ENCODE measurements around the gene MAPT. TPM values are rescaled to one million over a fixed set of nuclear protein-coding genes. Genes with fewer than 3 reads are reported as not detected.

MAPT gene
- total RNA-seq, 1 donor from 2014 or later, result 23.5 TPM

- no peak for DNase-seq (ENCODE audit: low spot score)
Observed at GRCh38 chr17:45969726-45970125, 75.4 kb downstream of the MAPT start.

GRCh38 chr17:45970659-45971058, 76.3 kb downstream of the MAPT start:
- DNase-seq (ENCODE audit: low spot score), result no peak

- no peak for DNase-seq (ENCODE audit: low spot score)
Observed at GRCh38 chr17:45971698-45972141, 77.4 kb downstream of the MAPT start.

- no peak for DNase-seq (ENCODE audit: low spot score)
Observed at GRCh38 chr17:45972531-45972930, 78.2 kb downstream of the MAPT start.

- DNase-seq (ENCODE audit: low spot score), result no peak
Observed at GRCh38 chr17:45973099-45973780, 78.9 kb downstream of the MAPT start.

- no peak for DNase-seq (ENCODE audit: low spot score)
Observed at GRCh38 chr17:45973946-45974859, 79.8 kb downstream of the MAPT start.

GRCh38 chr17:45974916-45975630, 80.7 kb downstream of the MAPT start:
- no peak for DNase-seq (ENCODE audit: low spot score)

GRCh38 chr17:45975640-45976295, 81.4 kb downstream of the MAPT start:
- no peak for DNase-seq (ENCODE audit: low spot score)

- no peak for DNase-seq (ENCODE audit: low spot score)
Observed at GRCh38 chr17:45976391-45976754, 82.0 kb downstream of the MAPT start.

- DNase-seq (ENCODE audit: low spot score), result no peak
Observed at GRCh38 chr17:45976755-45977505, 82.6 kb downstream of the MAPT start.

GRCh38 chr17:45977506-45977824, 83.1 kb downstream of the MAPT start:
- no peak for DNase-seq (ENCODE audit: low spot score)

GRCh38 chr17:45977976-45978626, 83.7 kb downstream of the MAPT start:
- DNase-seq (ENCODE audit: low spot score), result no peak

- no peak for DNase-seq (ENCODE audit: low spot score)
Observed at GRCh38 chr17:45979137-45979536, 84.8 kb downstream of the MAPT start.

GRCh38 chr17:45980855-45981254, 86.5 kb downstream of the MAPT start:
- DNase-seq (ENCODE audit: low spot score), result no peak

GRCh38 chr17:45981306-45981705, 87.0 kb downstream of the MAPT start:
- DNase-seq (ENCODE audit: low spot score), result no peak

GRCh38 chr17:45982791-45983613, 88.6 kb downstream of the MAPT start:
- no peak for DNase-seq (ENCODE audit: low spot score)

GRCh38 chr17:45983614-45984310, 89.4 kb downstream of the MAPT start:
- no peak for DNase-seq (ENCODE audit: low spot score)

GRCh38 chr17:45984368-45984767, 90.0 kb downstream of the MAPT start:
- no peak for DNase-seq (ENCODE audit: low spot score)

GRCh38 chr17:45985447-45985846, 91.1 kb downstream of the MAPT start:
- DNase-seq (ENCODE audit: low spot score), result no peak

Data from mesenteric fat pad (tissue), 1 donor.